Stromal cell of bone marrow (primary cell): ENCODE measurements around the gene OGFOD3.
"Not testable (repeated sequence)": the region's sequence is repeated elsewhere in the genome, so short reads cannot be mapped to it uniquely, and the experiment has no call there.

Experiments
- DNase-seq: peaks from one replicate; pipeline ENCODE4 v3.0.0-alpha.2; 2012; ENCODE audit warnings: low read depth

The OGFOD3 gene

GRCh38 chr17:82351713-82352488 lies 66.5 kb downstream of the OGFOD3 start:
- DNase-seq, result peak; percentile 66

DNA sequence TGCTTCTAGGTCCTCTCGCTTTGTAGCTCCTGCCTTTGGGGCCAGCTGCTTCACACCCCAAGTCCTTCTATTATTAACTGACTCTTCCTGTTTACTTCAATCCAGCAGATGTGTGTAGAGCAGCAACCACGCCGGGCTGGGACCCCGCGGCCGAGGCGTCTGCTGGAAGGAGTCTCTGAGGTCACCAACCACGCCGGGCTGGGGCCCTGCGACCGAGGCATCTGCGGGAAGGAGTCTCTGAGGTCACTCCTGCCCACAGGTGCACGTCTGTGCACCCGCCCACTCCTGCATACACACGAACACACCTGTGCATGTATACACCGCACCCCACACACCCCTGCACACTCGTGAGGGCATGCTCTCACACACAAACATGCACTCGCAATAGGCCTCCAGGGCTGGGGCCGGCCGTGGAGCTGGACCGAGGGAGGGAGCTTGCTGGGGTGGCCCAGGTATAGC lies 67.1 kb downstream of the OGFOD3 start:
- no peak for DNase-seq

GRCh38 chr17:82350182-82351030 lies 68.0 kb downstream of the OGFOD3 start:
- DNase-seq, result no peak

DNA sequence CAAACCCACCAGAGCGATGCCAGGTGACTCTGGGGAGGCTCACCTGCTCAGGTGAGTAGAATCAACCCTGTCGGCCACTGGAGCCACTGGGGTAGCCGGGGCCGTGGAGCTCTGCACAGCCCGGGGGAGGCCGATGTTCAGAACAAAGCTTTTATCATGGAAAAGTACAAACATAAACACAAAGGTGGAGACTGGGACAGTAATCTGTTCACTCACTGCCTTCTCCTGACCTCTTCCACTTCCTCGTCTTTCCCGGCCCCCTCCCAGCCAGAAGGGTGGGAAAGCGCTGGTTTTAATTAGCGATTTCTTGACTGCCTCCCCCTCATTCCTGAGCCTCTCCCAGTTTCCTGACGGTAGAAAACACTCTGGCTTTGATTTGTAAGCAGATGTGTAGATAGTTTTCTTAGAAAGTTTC lies 69.1 kb downstream of the OGFOD3 start:
- DNase-seq, result no peak

- no peak for DNase-seq
Observed at GRCh38 chr17:82348866-82349265, 69.5 kb downstream of the OGFOD3 start.

- no peak for DNase-seq
Observed at GRCh38 chr17:82348434-82348833, 70.0 kb downstream of the OGFOD3 start.

DNA sequence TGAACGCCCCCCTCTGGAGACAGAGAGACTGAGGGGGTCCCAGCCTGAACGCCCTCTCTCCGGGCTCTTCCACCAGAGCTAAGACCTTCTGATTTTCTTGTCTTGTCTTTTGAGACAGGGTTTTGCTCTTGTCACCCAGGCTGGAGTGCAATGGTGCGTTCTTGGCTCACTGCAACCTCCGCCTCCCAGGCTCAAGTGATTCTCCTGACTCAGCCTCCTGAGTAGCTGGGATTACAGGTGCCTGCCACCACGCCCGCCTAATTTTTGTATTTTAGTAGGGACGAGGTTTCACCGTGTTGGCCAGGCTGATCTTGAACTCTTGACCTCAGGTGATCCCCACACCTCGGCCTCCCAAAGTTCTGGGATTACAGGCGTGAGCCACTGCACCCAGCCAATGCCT lies 70.4 kb downstream of the OGFOD3 start:
- not testable (repeated sequence) for DNase-seq

- DNase-seq, result no peak
Observed at GRCh38 chr17:82346342-82347300, 71.8 kb downstream of the OGFOD3 start.

GRCh38 chr17:82345151-82345976 lies 73.0 kb downstream of the OGFOD3 start:
- DNase-seq, result no peak

DNA sequence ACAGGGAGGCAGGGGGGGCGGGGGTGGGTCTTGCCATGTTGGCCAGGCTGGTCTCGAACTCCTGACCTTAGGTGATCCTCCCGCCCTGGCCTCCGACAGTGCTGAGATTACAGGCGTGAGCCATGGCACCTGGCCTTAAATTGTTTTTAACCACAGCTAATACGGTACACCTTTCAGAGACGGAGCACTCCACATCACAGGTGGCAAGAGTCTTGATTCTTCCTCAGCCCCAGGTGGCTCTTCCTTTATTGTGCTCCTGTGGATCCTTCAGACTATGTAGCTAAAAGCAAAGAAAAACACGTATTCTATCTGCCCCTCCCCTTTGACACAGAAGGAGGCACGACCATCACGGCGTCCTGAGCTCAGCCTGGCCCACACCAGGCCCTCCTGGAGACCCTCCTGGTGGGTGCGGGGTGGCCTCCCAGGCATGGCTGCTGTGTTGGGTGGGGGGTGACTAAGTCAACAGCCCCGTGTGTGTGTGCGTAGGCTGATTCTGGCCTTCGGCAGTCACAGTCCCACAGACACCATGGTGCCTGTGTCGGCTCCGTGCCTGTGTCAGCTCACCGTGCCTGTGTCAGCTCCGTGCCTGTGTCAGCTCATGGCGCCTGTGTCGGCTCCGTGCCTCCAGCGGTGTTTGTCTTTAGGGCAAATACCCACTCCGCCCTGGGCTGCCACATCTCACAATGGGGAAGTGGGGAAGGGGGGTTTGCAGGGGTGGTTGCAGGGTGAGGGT lies 74.0 kb downstream of the OGFOD3 start:
- no peak for DNase-seq

GRCh38 chr17:82343560-82343959 lies 74.8 kb downstream of the OGFOD3 start:
- no peak for DNase-seq

- DNase-seq, result no peak
Observed at GRCh38 chr17:82342361-82343079, 75.9 kb downstream of the OGFOD3 start.

GRCh38 chr17:82339634-82340580 lies 78.5 kb downstream of the OGFOD3 start:
- DNase-seq, result no peak
